ENCODE results near the gene SCTR. TPM values are rescaled to one million over a fixed set of nuclear protein-coding genes. Genes with fewer than 3 reads are reported as not detected.
A peak's percentile ranks its signal among the peaks of the same experiment; 100 is the strongest.

The SCTR gene
- total and polyA plus RNA-seq, 2 of the 13 experiments (the other 11 are each of a cell fraction or from before 2014, with no cell fraction given), result not detected

DNA sequence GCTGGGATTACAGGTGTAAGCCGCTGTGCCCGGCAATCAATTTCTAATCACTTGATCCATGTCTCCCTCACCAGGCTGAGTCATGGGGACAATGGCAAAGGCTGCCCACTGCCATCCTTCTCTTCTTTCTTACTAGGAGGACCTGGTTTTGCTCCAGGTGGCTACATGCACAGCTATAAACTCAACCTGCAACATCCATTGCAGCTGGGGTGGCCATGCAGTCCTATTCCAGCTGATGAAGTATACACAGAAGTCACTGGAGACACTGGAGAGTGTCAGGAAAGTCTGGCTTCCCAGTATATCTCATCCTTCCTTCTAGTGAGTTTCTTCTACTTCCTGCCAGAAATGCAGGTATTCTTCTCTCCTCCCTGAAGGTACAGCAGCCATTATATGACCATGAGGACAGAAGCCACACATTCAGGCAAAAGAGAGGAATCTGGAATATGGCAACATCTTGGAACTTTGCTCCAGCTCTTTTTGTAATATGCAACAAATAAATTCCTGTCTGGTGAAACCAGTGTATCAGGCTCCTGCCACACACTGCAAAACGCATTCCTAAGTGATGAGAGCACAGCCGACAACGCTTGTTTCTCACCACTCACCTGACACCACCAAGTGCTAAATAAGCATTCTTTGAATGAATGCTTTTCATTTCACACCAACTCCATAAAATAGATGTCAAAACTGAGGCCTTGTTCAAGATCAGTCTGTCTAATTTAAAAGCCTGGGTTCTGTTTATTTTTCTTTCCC, 32.3 kb downstream of the SCTR start (continued):
- TF ChIP-seq, protein P1, sequence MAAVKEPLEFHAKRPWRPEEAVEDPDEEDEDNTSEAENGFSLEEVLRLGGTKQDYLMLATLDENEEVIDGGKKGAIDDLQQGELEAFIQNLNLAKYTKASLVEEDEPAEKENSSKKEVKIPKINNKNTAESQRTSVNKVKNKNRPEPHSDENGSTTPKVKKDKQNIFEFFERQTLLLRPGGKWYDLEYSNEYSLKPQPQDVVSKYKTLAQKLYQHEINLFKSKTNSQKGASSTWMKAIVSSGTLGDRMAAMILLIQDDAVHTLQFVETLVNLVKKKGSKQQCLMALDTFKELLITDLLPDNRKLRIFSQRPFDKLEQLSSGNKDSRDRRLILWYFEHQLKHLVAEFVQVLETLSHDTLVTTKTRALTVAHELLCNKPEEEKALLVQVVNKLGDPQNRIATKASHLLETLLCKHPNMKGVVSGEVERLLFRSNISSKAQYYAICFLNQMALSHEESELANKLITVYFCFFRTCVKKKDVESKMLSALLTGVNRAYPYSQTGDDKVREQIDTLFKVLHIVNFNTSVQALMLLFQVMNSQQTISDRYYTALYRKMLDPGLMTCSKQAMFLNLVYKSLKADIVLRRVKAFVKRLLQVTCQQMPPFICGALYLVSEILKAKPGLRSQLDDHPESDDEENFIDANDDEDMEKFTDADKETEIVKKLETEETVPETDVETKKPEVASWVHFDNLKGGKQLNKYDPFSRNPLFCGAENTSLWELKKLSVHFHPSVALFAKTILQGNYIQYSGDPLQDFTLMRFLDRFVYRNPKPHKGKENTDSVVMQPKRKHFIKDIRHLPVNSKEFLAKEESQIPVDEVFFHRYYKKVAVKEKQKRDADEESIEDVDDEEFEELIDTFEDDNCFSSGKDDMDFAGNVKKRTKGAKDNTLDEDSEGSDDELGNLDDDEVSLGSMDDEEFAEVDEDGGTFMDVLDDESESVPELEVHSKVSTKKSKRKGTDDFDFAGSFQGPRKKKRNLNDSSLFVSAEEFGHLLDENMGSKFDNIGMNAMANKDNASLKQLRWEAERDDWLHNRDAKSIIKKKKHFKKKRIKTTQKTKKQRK (IDR thresholded peaks at IDR 0.05; ENCODE audit: low read length), result no peak
- TF ChIP-seq RFX1 (IDR thresholded peaks at IDR 0.05), result no peak
- no peak for TF ChIP-seq ATM (IDR thresholded peaks at IDR 0.05; ENCODE audit: borderline replicate concordance)
- TF ChIP-seq CEBPB (IDR thresholded peaks at IDR 0.05; ENCODE audit: borderline replicate concordance, low read depth, low read length), result peak; percentile 68
- no peak for TF ChIP-seq REL (CRISPR knock-in tag; conservative IDR thresholded peaks at IDR 0.05)
- TF ChIP-seq ZNF775 (CRISPR knock-in tag; IDR thresholded peaks at IDR 0.05; ENCODE audit: borderline replicate concordance), result no peak
- no peak for TF ChIP-seq ZNF34 (CRISPR knock-in tag; IDR thresholded peaks at IDR 0.05; ENCODE audit: borderline replicate concordance)
- no peak for TF ChIP-seq NFIC (IDR thresholded peaks at IDR 0.05; ENCODE audit: low read length)
- no peak for TF ChIP-seq ZBTB7A (CRISPR knock-in tag; IDR thresholded peaks at IDR 0.05)
- no peak for TF ChIP-seq NONO (IDR thresholded peaks at IDR 0.05)
- no peak for TF ChIP-seq NONO (CRISPR knock-in tag; conservative IDR thresholded peaks at IDR 0.05)
- TF ChIP-seq ZKSCAN1 (IDR thresholded peaks at IDR 0.05; ENCODE audit: low read length), result no peak
- no peak for TF ChIP-seq ZNF816 (CRISPR knock-in tag; IDR thresholded peaks at IDR 0.05; ENCODE audit: borderline replicate concordance)
- TF ChIP-seq, protein P2, sequence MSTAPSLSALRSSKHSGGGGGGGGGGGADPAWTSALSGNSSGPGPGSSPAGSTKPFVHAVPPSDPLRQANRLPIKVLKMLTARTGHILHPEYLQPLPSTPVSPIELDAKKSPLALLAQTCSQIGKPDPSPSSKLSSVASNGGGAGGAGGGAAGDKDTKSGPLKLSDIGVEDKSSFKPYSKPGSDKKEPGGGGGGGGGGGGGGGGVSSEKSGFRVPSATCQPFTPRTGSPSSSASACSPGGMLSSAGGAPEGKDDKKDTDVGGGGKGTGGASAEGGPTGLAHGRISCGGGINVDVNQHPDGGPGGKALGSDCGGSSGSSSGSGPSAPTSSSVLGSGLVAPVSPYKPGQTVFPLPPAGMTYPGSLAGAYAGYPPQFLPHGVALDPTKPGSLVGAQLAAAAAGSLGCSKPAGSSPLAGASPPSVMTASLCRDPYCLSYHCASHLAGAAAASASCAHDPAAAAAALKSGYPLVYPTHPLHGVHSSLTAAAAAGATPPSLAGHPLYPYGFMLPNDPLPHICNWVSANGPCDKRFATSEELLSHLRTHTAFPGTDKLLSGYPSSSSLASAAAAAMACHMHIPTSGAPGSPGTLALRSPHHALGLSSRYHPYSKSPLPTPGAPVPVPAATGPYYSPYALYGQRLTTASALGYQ (CRISPR knock-in tag; IDR thresholded peaks at IDR 0.05), result no peak
- TF ChIP-seq, protein P3, sequence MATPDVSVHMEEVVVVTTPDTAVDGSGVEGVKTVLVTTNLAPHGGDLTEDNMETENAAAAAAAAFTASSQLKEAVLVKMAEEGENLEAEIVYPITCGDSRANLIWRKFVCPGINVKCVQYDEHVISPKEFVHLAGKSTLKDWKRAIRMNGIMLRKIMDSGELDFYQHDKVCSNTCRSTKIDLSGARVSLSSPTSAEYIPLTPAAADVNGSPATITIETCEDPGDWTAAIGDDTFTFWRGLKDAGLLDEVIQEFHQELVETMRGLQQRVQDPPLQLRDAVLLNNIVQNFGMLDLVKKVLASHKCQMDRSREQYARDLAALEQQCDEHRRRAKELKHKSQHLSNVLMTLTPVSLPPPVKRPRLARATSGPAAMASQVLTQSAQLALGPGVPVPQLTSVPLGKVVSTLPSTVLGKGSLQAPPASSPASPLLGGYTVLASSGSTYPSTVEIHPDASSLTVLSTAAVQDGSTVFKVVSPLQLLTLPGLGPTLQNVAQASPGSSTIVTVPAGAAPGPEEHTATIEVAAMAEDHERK (CRISPR knock-in tag; IDR thresholded peaks at IDR 0.05; ENCODE audit: low read depth), result no peak
- TF ChIP-seq, protein P4, sequence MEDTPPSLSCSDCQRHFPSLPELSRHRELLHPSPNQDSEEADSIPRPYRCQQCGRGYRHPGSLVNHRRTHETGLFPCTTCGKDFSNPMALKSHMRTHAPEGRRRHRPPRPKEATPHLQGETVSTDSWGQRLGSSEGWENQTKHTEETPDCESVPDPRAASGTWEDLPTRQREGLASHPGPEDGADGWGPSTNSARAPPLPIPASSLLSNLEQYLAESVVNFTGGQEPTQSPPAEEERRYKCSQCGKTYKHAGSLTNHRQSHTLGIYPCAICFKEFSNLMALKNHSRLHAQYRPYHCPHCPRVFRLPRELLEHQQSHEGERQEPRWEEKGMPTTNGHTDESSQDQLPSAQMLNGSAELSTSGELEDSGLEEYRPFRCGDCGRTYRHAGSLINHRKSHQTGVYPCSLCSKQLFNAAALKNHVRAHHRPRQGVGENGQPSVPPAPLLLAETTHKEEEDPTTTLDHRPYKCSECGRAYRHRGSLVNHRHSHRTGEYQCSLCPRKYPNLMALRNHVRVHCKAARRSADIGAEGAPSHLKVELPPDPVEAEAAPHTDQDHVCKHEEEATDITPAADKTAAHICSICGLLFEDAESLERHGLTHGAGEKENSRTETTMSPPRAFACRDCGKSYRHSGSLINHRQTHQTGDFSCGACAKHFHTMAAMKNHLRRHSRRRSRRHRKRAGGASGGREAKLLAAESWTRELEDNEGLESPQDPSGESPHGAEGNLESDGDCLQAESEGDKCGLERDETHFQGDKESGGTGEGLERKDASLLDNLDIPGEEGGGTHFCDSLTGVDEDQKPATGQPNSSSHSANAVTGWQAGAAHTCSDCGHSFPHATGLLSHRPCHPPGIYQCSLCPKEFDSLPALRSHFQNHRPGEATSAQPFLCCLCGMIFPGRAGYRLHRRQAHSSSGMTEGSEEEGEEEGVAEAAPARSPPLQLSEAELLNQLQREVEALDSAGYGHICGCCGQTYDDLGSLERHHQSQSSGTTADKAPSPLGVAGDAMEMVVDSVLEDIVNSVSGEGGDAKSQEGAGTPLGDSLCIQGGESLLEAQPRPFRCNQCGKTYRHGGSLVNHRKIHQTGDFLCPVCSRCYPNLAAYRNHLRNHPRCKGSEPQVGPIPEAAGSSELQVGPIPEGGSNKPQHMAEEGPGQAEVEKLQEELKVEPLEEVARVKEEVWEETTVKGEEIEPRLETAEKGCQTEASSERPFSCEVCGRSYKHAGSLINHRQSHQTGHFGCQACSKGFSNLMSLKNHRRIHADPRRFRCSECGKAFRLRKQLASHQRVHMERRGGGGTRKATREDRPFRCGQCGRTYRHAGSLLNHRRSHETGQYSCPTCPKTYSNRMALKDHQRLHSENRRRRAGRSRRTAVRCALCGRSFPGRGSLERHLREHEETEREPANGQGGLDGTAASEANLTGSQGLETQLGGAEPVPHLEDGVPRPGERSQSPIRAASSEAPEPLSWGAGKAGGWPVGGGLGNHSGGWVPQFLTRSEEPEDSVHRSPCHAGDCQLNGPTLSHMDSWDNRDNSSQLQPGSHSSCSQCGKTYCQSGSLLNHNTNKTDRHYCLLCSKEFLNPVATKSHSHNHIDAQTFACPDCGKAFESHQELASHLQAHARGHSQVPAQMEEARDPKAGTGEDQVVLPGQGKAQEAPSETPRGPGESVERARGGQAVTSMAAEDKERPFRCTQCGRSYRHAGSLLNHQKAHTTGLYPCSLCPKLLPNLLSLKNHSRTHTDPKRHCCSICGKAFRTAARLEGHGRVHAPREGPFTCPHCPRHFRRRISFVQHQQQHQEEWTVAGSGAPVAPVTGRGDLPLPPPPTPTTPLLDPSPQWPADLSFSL (CRISPR knock-in tag; IDR thresholded peaks at IDR 0.05), result no peak
